GM21723 (cell line): ENCODE measurements around the gene PKIB.
"Not testable (repeated sequence)": the region's sequence is repeated elsewhere in the genome, so short reads cannot be mapped to it uniquely, and the experiment has no call there.

Source experiments
- ATAC-seq: cut with Tn5 transposase; IDR thresholded peaks from one replicate; pipeline ENCODE4 v1.9.1; 2021; ENCODE audit warnings: mild to moderate bottlenecking, moderate library complexity; ENCODE audit not compliant: unreplicated experiment

The PKIB gene, protein sequence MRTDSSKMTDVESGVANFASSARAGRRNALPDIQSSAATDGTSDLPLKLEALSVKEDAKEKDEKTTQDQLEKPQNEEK

DNA sequence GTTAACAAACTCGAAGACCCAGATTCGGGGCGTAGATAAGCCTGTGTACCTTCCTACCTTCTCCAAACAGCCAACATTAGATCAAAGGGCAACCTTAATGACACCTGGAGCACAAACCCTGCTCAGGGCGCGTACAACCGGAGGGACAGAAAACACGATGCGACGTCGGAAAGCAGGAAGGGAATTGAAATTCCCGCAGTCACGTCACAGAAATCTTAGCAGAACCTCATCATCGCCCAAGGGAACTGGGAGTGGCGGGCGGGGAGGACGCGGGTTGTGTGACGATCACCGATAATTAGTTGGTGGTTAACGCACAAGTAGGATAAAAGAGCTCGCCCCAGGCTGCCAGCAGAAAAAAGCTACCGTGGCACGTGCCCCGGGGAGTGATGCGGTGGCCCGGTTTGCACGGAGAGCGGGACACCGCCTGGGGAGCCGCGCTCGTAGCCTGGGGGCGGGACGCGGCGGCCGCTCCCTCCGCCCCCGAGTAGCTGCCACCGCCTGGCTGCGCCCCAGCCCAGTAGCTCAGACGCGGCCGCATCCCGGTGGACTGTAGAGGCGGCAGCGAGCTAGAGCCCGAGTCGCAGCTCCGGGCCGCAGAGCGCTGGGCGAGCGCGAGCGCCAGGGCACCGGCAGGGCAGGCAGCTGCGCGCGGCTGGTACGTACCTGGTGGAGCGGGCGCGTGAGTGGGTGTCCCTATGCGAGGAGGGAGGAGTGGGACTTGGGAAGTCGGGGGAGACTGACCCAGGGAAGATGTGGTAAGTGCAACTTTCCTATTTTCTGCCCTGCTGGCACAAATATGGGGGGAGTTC, at the start of gene PKIB:
Gene PKIB (plus strand): TSS at position 525 of the 809 bp plus-strand sequence. CDS start 107,390 bp downstream, outside the sequence.
- ATAC-seq = peak; percentile 93

DNA sequence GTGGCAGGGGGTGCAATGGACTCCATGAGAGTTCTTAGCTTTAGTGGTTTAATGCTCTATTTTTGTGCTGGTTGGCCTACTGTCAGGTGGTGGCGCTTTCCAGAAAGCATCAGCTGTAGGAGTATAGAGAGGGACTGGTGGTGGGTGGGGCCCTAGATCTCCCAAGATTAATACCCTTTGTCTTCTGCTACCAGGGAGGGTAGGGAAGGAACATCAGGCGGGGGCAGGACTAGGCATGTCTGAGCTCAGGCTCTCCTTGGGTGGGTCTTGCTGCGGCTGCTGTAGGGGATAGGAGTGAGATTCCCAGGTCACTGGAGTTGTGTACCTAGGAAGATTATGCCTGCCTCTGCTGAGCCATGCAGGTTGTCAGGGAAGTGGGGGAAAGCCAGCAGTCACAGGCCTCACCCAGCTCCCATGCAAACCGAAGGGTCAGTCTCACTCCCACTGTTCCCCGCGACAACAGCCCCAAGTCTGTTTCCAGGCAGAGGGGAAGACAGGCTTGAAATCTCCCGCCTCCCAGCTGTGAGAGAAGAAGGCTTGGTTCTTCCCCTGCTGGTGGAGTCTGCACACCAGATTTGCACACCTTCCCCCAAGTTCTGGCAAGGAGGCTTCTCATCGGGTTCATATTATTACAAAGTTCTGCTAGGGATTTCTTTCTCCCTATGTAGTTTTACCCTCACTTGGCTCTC, 46.7 kb upstream of the PKIB start:
- no peak for ATAC-seq

DNA sequence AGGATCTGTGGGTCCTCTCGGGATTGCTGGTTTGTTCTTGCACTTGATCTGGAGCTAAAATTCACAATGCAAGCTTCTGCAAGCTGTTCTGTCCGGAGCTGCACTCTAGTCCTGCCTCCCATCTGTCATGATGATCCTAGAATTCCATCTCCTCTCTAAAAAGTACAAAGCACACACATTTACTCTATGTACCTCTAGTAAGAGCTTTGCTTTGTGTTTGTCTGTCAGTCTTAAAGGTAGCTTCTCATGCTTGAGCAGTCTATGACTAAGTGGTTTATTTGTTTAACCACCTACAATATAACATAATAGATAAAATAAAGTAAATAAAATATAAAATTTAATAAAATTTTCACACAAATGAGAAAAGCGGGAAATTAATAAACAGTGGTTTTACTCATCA, 46.0 kb upstream of the PKIB start:
- no peak for ATAC-seq

DNA sequence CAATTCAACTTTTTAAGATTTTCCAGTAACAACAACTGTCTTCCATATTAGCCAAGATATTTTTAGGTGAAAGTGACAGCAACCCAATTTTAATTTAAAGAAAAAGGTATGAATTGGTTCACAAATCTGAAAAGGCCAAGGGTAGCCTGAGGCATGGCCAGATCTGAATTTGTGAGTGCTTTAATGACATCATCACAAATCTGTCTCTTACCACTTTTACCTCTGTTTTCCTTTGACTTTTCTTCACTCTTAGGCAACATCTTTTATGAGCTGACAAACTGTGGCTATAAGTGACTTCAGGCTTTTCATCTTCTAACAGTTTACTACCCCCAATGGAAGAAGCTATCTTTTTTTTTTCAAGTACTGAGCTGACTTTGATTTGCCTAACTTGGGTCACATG, 44.5 kb upstream of the PKIB start:
- no peak for ATAC-seq

DNA sequence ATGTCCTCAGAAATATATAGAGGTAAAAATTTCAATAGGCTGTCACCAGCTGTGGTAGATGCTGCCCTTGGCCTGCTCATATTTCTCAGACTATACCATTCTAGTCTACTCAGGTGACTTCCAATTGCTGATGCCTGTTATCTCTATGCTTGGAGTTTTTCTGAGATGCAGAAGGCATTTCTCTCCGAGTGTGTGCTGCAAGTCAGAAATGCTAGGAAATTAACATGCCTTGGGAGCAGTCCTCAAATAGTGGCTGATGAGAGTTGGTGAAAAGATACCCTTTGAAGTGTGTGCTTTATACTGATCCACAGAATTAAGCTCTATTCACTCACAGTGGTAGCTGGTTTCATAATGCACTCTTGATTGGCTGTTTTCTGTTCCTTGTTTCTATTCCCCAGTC, 43.2 kb upstream of the PKIB start:
- no peak for ATAC-seq

DNA sequence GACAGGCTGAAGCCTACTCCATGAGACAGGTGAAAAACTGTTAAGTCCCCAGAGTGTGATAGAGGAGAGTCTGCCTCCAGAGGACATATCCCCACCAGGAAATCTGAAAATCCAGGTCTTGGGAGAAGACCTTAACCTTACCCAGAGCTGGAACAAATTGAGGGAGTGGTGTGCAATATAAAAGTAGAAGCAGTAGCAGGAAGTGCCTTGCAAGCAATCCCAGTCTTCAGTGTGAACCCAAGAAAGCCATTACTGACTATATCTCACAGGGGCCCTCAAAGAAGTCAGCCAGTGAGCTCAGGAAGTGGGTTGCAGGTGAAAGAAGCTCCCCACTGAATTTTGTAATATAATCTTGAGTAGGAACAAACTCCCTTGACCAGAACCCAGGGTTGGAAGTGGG, 41.9 kb upstream of the PKIB start:
- no peak for ATAC-seq

DNA sequence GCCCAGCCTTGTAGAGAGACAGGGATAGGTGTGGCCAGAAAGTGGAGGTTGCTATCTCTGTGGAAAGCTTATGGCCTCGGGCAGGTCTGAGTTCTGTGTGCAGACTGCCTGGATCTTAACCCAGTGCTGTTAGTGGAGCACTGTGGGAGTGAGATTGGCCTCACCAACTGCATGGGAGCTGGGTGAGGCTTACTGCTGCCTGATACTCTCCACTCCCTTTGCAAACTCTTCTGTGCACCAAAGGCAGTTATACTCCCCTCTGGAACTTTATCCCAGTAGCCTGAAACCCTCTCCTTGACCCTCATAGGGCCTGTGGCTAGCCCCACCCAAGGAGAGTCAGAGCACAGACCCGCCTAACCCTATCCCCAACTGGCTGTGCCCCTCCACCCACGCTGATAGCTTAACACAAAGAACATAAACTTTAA, 41.4 kb upstream of the PKIB start:
- ATAC-seq = no peak

DNA sequence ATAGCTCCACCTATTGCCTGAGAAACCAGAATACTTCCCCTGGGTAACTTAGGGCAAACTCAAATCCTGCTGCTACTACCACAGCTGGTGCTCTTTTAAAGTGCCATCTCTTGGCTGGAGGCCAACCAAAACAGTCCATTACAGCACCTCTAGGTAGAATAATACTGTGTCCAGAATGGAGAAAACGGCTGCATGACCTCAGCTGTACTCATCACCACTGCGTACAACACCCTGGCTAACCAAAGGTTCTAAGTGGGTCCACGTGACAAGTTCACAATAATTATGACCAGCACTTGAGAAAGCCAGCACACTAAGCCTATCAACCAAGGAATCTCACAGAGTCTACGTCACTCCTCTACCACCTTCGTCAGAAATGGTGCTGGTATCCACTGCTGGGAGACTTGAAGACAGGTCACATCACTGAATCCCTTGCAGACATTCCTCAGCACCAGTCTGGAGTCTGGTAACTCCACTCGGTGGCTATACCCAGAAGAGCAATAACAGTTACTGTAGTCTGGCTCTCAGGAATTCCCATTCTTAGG, 40.9 kb upstream of the PKIB start:
- ATAC-seq = no peak

DNA sequence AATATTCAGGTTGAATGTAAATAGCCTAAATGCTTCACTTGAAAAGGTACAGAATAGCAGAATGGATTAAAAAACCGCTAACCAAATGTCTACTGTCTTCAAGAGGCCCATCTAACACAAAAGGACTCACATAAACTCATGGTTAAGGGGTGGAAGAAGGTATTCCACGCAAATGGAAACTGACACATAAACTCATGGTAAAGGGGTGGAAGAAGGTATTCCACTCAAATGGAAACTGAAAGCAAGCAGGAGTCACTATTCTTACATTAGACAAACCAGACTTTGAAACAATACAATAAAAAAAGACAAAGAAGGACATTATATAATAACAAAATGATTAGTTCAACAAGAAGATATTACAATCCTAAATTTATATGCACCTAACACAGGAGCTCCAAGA, 38.3 kb upstream of the PKIB start:
- peak; percentile 63 for ATAC-seq

DNA sequence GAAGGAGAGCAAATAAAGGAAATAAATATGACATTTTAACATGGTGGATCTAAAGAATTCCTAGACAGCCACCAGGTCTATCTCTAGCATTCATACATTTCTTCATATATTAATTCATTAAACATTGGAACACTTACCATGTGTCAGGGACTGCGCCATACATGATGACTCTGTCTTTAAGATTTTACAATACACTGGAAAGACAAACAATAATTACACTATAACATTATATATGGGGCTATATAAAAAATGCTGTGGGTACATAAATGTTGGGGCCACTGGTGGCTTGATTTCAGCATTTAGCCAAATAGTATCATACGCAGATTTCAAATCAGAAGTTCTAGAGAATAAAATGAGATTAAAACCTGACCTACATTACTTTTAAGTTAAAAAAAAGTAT, 33.3 kb upstream of the PKIB start:
- ATAC-seq = no peak

DNA sequence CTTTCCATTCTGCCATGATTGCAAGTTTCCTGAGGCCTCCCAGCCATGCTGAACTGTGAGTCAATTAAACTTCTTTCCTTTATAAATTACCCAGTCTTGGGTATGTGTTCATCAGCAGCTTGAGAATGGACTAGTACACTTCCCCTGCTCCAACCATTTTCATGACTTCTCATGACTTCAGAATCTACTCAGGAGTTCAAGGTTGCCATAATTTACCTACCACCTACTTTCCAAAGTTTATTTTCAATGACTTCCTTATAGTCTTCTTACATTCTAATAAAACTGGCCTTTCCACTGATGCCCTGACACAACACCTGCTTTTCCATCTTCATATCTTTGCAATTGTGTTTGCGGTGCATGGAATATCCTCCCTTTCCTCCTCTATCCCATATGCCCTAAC, 31.2 kb upstream of the PKIB start:
- no peak for ATAC-seq

DNA sequence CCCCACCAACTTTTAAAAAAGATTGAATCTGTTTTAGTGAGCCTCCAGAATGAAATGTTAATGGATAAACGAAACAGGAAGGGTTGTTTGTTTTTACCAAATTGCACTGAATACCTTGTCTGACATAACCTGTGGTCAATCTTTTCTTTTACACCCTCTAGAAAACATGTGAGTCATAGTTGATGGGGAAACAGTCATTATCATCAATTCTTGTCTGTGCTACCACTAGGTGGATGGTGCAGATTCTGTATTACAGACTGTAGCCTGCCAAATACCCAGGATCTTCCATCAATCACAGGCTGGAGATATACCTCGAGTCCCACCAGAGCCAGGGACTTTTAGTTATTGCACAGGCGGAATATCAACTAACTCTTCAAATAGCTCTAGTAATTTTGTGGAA, 29.5 kb upstream of the PKIB start:
- no peak for ATAC-seq

DNA sequence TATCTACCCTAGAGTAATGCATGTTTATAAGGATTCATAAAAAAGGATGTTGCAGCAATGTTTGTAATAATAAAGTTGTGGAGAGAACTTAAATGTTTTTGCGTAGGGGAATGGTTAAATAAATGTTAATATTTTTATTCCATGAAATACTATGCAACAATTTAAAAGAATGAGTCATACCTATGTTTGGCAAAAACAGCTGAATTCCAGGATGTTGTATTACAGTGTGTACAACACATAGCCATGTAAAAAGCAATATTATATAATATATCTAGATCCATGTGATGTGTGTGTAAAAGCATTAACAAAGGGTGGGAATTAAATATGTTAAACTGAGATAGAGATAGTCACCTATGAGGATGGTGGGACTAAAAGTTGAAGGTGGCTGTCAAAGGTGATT, 21.1 kb upstream of the PKIB start:
- no peak for ATAC-seq

DNA sequence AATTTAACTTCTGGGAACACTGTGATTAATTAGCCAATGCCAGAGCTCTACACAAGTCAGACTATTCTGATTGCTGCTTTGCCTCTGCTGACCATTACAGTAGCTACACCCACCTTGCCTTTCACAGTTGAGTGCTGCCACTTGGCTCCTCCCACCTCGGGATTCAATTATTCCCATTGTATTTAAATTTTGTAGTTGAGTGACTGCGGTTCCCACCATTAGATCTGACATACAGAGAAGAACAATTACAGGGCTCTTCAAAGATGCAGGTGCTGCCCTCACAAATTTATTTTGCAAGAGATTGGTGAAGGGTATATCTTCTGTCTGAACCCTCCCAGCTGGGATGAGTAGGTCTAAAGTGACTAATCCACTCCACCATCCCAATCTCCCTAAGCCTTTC, 11.9 kb upstream of the PKIB start:
- ATAC-seq = not testable (repeated sequence)

DNA sequence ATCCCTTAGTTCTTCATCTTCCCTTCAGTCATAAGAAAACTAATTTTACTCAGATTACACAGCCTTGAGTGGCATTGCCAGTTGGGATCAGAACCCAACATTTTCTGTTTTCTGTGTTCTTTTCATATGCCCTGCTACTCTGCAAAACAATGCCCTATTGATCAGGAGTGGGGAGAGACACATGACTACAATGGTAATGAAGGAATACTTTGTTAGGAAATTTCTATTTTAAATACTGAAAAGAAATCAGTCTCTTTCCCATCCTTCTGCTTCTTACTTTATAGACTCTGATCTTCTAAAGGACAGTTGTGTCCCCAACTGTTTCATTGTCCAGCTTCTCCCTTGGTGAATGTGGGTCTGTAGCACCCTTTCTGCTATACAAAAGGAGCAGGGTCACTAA, 5.5 kb upstream of the PKIB start:
- no peak for ATAC-seq

DNA sequence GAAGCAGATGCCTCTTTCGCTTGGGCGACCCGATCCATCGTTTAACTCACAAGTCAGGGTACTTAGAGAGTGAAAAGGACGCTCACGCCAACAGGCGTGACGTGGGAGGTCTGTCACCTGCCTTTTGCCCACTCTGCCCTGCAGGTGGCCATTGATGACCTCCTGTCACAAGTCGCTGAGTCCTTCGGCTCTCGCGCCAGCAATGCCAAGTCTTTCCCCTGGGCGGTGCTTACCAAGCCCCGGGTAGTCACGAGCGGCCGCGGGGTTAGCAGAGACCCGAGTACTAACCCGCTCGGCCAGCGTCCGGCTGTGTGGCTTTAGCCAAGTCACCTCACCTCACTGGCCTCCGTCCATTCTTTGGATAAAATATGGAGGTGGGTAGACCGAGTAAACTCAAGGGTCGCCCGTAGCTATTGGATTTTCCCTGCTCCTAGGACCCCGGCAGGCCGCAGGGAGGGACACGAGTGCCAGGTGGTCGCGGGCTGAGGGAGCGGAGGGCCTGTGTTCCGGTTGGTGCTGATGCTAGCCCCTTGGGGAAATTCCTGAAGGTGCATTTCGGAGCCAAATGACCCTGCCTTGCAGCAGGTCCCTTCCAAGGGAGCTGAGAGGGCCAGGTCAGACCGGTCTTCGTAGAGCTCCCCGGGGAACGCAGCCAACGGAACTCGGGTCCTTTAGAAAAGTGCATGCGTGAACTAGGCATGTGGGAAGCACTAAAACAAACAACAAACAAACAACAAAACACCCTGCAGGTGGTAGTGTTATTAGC, 668 bp downstream of the PKIB start:
- peak; percentile 39 for ATAC-seq

DNA sequence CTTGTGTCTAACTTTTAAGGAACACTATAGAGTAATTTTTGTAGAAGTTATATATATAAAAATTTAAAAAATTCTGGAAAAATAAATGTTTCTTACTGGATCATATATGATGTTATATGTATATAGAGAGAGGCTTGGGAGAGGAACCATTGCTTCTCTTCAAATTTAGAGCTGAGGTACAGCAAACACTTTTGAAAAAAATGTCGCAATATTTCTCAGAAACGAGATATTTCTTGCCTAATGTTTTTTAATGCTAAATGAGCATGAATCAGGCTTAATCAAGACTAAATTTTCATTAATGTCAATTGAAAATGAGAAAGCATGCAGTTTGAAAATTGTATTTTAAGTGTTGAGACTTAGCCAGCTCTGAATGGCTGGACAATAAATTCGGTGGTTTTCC, 2.6 kb downstream of the PKIB start:
- ATAC-seq = no peak

DNA sequence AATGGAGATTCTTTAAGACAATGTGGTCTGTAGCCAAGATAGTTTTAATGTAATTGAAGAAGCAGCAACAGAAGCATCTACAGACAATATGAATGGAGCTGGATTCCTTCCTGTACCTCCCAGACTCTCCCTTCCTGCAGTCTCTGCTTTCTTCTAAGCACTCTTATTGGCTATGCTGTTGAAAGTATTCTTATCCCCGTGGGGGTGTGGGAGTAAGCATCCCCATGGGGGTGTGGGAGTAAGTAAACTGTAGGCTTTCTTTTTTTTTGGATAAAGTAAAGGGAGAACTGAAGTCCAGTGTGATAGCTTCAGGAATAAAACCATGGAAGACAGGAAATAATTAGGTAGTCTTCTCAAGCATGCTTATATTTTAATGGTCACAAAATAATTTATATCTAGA, 4.1 kb downstream of the PKIB start:
- no peak for ATAC-seq

DNA sequence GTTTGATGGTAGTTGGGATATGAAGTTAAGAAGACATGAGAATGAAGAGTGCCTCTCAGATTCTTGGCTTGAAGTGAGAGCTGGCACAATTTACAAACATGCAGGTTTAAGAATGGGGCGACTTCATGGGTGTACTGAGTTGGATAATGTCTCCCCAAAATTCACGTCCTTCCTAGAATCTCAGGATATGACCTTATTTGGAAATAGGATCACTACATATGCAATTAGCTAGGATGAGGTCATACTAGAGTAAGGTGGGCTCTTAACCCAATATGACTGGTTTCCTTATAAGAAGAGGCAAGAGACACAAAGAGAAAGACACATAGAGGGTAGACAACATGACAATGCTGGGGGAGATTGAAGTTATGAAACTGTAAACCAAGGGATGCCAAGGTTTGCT, 5.2 kb downstream of the PKIB start:
- ATAC-seq = no peak

DNA sequence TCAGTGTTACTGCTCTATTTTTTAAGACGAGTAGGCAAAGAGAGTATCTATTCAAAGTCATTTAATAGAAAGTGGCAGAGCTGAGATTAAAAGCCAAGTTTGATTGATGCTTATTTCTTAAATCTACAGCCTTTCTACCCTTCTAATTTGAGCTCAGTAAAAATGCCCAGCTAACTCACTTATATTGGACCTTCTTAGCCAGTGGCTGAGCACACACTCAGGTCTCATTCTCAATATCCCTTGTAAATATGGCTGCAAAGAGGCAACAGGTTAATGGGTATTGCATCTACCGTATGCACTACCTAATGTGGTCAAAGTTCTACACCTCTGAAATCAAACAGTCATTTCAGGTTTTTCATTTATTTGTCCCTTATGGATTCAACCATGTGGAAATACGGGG, 6.7 kb downstream of the PKIB start:
- ATAC-seq = no peak

DNA sequence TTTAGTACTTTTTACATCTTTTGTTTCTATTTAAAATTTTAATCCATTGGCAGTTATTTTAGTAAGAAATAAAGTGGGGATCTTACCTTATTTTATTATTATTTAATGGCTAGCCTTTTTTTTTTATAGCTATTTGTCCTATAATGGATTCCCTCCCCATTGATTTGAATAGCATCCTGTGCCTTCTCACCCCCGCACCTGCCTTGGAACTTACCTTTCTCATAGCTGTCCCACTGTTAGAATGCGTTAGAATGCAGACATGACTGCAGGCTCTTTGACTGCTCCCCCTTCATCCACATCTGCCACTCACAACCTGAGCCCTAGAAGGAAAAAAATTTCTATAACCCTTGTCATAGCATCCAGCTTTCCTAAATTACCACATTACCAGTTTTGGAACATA, 9.1 kb downstream of the PKIB start:
- ATAC-seq = no peak
